Esophagus muscularis mucosa (tissue), 3 donors: ENCODE results near the gene FHIP1A.

Source experiments
- POLR2A ChIP-seq: fragments of 450-650 bp; IDR thresholded peaks from one replicate; pipeline ENCODE4 v1.6.1; 2017; ENCODE audit warnings: antibody characterized with exemption, moderate library complexity, mild to moderate bottlenecking, low read depth
- TF ChIP-seq, protein P1 (sequence below), 3 experiments: fragments of 200-600 bp in 2 of 3; fragments of 450-650 bp in 1 of 3; sonication (generic) in 2 of 3; IDR thresholded peaks; one replicate each; pipeline ENCODE4 v1.5.1; 2017 to 2019; ENCODE audit warnings: antibody characterized with exemption in 3 of 3, mild to moderate bottlenecking in 2 of 3, moderate library complexity in 1 of 3

DNA sequence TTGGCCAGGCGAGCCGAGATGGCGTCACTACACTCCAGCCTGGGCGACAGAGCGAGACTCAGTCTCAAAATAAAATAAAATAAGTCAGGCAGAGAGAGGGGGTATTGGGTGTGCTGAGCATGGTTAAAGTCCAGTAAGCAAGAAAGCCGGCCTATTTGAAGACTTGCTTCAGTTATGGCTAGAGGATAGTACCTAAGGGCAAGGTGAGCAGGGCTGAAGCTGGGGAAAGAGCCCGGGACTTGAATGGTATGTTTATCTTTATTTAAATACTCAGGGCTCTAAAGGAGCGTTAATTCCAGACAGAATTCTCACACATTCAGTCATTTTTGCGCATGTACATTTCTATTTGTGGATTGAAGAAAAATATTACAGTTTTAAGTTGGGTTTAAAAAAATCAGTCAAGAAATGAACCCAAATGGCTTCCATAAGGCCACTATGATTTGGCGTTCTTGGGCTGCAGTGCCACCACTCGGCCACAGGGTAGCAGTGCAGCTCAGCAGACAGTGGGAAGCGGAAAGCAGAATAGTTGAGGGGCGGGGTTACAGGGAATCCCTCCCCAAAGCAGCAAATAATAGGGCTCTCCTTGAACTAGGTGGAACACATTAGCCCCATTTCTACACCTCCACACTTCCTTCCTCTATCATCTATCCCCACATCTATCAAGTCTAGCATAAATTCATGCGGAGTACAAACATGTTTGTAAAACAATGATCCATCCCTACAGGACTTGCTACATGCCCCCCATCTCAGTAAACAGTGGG is 46.4 kb upstream of the FHIP1A start:
- TF ChIP-seq, protein P1, sequence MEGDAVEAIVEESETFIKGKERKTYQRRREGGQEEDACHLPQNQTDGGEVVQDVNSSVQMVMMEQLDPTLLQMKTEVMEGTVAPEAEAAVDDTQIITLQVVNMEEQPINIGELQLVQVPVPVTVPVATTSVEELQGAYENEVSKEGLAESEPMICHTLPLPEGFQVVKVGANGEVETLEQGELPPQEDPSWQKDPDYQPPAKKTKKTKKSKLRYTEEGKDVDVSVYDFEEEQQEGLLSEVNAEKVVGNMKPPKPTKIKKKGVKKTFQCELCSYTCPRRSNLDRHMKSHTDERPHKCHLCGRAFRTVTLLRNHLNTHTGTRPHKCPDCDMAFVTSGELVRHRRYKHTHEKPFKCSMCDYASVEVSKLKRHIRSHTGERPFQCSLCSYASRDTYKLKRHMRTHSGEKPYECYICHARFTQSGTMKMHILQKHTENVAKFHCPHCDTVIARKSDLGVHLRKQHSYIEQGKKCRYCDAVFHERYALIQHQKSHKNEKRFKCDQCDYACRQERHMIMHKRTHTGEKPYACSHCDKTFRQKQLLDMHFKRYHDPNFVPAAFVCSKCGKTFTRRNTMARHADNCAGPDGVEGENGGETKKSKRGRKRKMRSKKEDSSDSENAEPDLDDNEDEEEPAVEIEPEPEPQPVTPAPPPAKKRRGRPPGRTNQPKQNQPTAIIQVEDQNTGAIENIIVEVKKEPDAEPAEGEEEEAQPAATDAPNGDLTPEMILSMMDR (IDR thresholded peaks at IDR 0.05): peak in 2 of 3 experiments; percentile 96 to 98
- no peak for TF ChIP-seq POLR2A
